SK-N-SH (cell line): ENCODE data around the gene NNT. TPM values are rescaled to one million over a fixed set of nuclear protein-coding genes. Genes with fewer than 3 reads are reported as not detected.
"Not testable (repeated sequence)": the region's sequence is repeated elsewhere in the genome, so short reads cannot be mapped to it uniquely, and the experiment has no call there.

ENCODE experiments used
- CTCF ChIA-PET: fragments of 300-600, 350-600 bp; formaldehyde crosslinking; extraction: SDS; loops from one replicate; lab custom pipeline; 2021; lab: Yijun Ruan, JAX
- POLR2A ChIA-PET: fragments of 350-600 bp; sonication (Branson Sonifier 250); formaldehyde crosslinking; extraction: SDS; loops from one replicate; lab custom pipeline; 2020; ENCODE audit warnings: antibody characterized with exemption, inconsistent platforms; lab: Yijun Ruan, JAX
- DNase-seq: peaks from one replicate; pipeline ENCODE4 v3.0.0; 2012
- H2AFZ ChIP-seq: fragments of 200-600 bp; sonication (generic); 2 replicates; pipeline ENCODE4 v1.8.1; 2016; ENCODE audit warnings: antibody characterized with exemption, mild to moderate bottlenecking, low read depth
- H3F3A ChIP-seq: fragments of 200-600 bp; sonication (generic); replicated peaks from 2 replicates; pipeline ENCODE3; 2016; ENCODE audit warnings: antibody characterized with exemption, mild to moderate bottlenecking; ENCODE audit not compliant: insufficient read depth
- H3K27ac ChIP-seq, 2 experiments: fragments of 200-500 bp in 1 of 2; fragments of 200-600 bp in 1 of 2; sonication (Bioruptor generic) in 1 of 2; sonication (generic), shearing (Covaris generic) in 1 of 2; 2 replicates each; pipeline versions ENCODE4 v1.5.1 to v1.6.1; 2014 to 2016; ENCODE audit warnings: low read depth in 2 of 2, inconsistent platforms in 1 of 2, low read length in 1 of 2, mild to moderate bottlenecking in 1 of 2, mixed read lengths in 1 of 2
- H3K27me3 ChIP-seq: fragments of 200-600 bp; sonication (generic), shearing (Covaris generic); 2 replicates; pipeline ENCODE4 v1.6.1; 2016; ENCODE audit warnings: mixed run types; ENCODE audit not compliant: insufficient read depth
- H3K36me3 ChIP-seq, 2 experiments: fragments of 200-500 bp in 1 of 2; fragments of 200-600 bp in 1 of 2; sonication (Bioruptor generic) in 1 of 2; sonication (generic) in 1 of 2; replicated peaks in 1 of 2; 2 replicates each; pipeline versions ENCODE3 to v1.5.1; 2014 to 2016; ENCODE audit warnings: low read length in 1 of 2, mild to moderate bottlenecking in 1 of 2; ENCODE audit not compliant: insufficient read depth in 2 of 2, control insufficient read depth in 1 of 2
- H3K4me1 ChIP-seq, 2 experiments: fragments of 200-500 bp in 1 of 2; fragments of 200-600 bp in 1 of 2; sonication (Bioruptor generic) in 1 of 2; sonication (generic), shearing (Covaris generic) in 1 of 2; 2 replicates each; pipeline versions ENCODE4 v1.5.1 to v1.6.1; 2014 to 2016; ENCODE audit warnings: low read depth in 1 of 2, low read length in 1 of 2, mixed run types in 1 of 2; ENCODE audit not compliant: insufficient read depth in 2 of 2, control insufficient read depth in 1 of 2
- H3K4me2 ChIP-seq: fragments of 200-600 bp; sonication (generic), shearing (Covaris generic); 2 replicates; pipeline ENCODE4 v1.6.1; 2017; ENCODE audit warnings: mixed run types
- H3K4me3 ChIP-seq, 2 experiments: fragments of 200-500 bp in 1 of 2; fragments of 200-600 bp in 1 of 2; sonication (Bioruptor generic) in 1 of 2; sonication (generic), shearing (Covaris generic) in 1 of 2; 2 replicates each; pipeline versions ENCODE4 v1.5.1 to v1.8.1; 2014 to 2016; ENCODE audit warnings: low read depth in 2 of 2, inconsistent platforms in 1 of 2, low read length in 1 of 2, mild to moderate bottlenecking in 1 of 2, mixed read lengths in 1 of 2, moderate library complexity in 1 of 2
- H3K79me2 ChIP-seq: fragments of 200-600 bp; sonication (generic); 2 replicates; pipeline ENCODE4 v1.8.1; 2017; ENCODE audit warnings: mild to moderate bottlenecking; ENCODE audit not compliant: insufficient read depth
- H3K9ac ChIP-seq: fragments of 200-600 bp; sonication (generic); 2 replicates; pipeline ENCODE4 v1.6.1; 2017; ENCODE audit warnings: mixed run types
- H3K9me2 ChIP-seq: fragments of 200-600 bp; sonication (generic); 2 replicates; pipeline ENCODE4 v1.6.1; 2017; ENCODE audit warnings: mixed run types
- H3K9me3 ChIP-seq: fragments of 200-600 bp; sonication (generic); 2 replicates; pipeline ENCODE4 v1.6.1; 2017; ENCODE audit warnings: mixed run types, mild to moderate bottlenecking, moderate library complexity
- H4K20me1 ChIP-seq: fragments of 200-600 bp; sonication (generic); 2 replicates; pipeline ENCODE4 v1.6.1; 2017; ENCODE audit warnings: mild to moderate bottlenecking, mixed run types; ENCODE audit not compliant: insufficient read depth
- GABPA ChIP-seq: IDR thresholded peaks from 2 replicates; pipeline ENCODE4 v1.4.0; 2012; ENCODE audit warnings: low read depth, mild to moderate bottlenecking
- NFIC ChIP-seq: IDR thresholded peaks from 2 replicates; pipeline ENCODE4 v1.4.0; 2012; ENCODE audit warnings: borderline replicate concordance
- RAD21 ChIP-seq: IDR thresholded peaks from 2 replicates; pipeline ENCODE4 v1.6.1; 2012; ENCODE audit warnings: mild to moderate bottlenecking, low read length
- RCOR1 ChIP-seq: fragments of 150-350 bp; IDR thresholded peaks from 2 replicates; pipeline ENCODE4 v1.6.1; 2017; ENCODE audit warnings: antibody characterized with exemption, low read length
- SIN3A ChIP-seq: IDR thresholded peaks from 2 replicates; pipeline ENCODE4 v1.6.1; 2012; ENCODE audit warnings: low read depth, mild to moderate bottlenecking, low read length, moderate library complexity, borderline replicate concordance
- TEAD4 ChIP-seq: IDR thresholded peaks from 2 replicates; pipeline ENCODE4 v1.4.0; 2012; ENCODE audit warnings: mild to moderate bottlenecking, borderline replicate concordance; ENCODE audit not compliant: insufficient read depth
- WGBS: methylation state at CpG from one replicate; pipeline ENCODE4 v1.1.6; 2017; ENCODE audit warnings: low lambda C conversion rate; 5-methylcytosine and 5-hydroxymethylcytosine counted together
- polyA plus RNA-seq, 3 experiments: library from polyadenylated mRNA; depleted of rRNA; stranded (reverse); fragments of >200 nt; gene quantifications; 2 replicates each; pipeline ENCODE4 v1.2.3, GENCODE V29; 2012
- TF ChIP-seq, protein P1 (sequence below): fragments of 150-350 bp; IDR thresholded peaks from 2 replicates; pipeline ENCODE4 v1.6.1; 2017; ENCODE audit warnings: antibody characterized with exemption, low read length, low read depth, borderline replicate concordance
- TF ChIP-seq, protein P2 (sequence below): IDR thresholded peaks from 2 replicates; pipeline ENCODE4; 2012

NNT gene
- polyA plus RNA-seq, 1 of the 3 experiments (the other 2 are of a cell fraction), result 21.9 TPM

DNA sequence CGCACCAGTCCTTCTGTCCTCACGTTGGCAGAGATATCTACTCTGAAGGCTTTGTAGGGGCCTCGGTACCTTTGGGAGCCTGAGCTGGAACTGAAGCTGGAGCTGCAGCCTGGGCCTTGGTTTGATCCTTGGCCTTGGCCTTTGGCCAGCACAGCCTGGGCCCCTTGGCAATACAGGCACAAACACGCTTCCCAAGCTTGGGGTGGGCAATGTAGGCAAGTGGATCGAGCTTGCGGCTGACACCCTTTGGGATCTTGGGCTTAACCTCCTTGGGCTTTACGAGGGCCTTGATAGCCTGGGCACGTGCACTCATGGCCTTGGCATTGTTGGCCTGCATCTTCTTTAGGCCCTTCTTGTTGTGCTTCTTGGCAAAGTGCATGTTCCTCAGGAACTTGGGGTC, 63.7 kb downstream of the NNT start:
- H2AFZ ChIP-seq, CTCF ChIA-PET, H3K4me2 ChIP-seq, H4K20me1 ChIP-seq, H3K27me3 ChIP-seq, H3K36me3 ChIP-seq, H3K4me3 ChIP-seq, H3K9me2 ChIP-seq, POLR2A ChIA-PET, H3K79me2 ChIP-seq, H3K4me1 ChIP-seq, DNase-seq, H3K9me3 ChIP-seq, H3K9ac ChIP-seq, H3K27ac ChIP-seq, H3F3A ChIP-seq: not testable (repeated sequence)
- WGBS, result 100% methylated on average over 2 of the region's 8 CpGs

DNA sequence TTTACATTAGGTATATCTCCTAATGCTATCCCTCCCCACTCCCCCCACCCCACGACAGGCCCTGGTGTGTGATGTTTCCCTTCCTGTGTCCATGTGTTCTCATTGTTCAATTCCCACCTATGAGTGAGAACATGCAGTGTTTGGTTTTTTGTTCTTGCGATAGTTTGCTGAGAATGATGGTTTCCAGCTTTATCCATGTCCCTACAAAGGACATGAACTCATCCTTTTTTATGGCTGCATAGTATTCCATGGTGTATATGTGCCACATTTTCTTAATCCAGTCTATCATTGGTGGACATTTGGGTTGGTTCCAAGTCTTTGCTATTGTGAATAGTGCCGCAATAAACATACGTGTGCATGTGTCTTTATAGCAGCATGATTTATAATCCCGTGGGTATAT, 64.4 kb downstream of the NNT start:
- WGBS, result 93% methylated on average over 5 of the region's 5 CpGs
- H3K9ac ChIP-seq, H3K36me3 ChIP-seq, H3K27me3 ChIP-seq, H3K9me2 ChIP-seq, H3F3A ChIP-seq, H3K79me2 ChIP-seq, H3K4me2 ChIP-seq, H4K20me1 ChIP-seq, H3K9me3 ChIP-seq, DNase-seq, POLR2A ChIA-PET, H3K4me1 ChIP-seq, H2AFZ ChIP-seq, H3K4me3 ChIP-seq, H3K27ac ChIP-seq, CTCF ChIA-PET: not testable (repeated sequence)

DNA sequence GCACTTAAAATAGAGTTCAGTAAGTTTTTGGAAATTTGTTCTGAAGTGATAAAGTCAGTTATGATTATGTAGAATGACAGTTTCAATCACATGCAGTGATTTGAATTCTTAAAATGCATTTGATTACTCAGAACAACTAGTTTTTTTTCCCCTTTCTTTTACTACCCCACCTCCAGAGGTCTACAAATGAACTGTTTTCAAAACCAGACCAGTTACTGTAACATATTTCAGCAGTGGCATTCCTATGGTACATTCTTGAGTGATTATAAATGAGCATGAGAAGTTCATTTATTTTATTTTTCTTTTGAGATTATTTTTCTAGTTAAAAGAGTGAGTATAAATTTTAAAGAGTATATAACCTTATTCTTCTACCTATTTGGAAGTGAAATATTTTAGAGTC, 71.6 kb downstream of the NNT start:
- H3K4me1 ChIP-seq, result no peaks in the 10 kb centered on the region; a peak in 1 of 4 replicates
- ChIA-PET POLR2A (no interaction called here), CTCF (interaction anchor here (2.9 kb wide), 1 partner anchor 43 kb away, joined by 13 read pairs; no protein-coding TSS in a partner anchor)
- no peaks in the 10 kb centered on the region for H4K20me1 ChIP-seq
- H2AFZ ChIP-seq, result no peak overlapping the region
- H3K4me3 ChIP-seq, result no peak overlapping the region
- peaks cover 14 to 18% of the 10 kb centered on the region in 2 experiments for H3K36me3 ChIP-seq
- H3K9me3 ChIP-seq, result no peaks in the 10 kb centered on the region
- TF ChIP-seq, protein P1, sequence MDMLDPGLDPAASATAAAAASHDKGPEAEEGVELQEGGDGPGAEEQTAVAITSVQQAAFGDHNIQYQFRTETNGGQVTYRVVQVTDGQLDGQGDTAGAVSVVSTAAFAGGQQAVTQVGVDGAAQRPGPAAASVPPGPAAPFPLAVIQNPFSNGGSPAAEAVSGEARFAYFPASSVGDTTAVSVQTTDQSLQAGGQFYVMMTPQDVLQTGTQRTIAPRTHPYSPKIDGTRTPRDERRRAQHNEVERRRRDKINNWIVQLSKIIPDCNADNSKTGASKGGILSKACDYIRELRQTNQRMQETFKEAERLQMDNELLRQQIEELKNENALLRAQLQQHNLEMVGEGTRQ, result no peak
- TF ChIP-seq NFIC (no peak), SIN3A (no peak), TEAD4 (no peak), RAD21 (no peak), RCOR1 (no peak), GABPA (no peak)
- TF ChIP-seq, protein P2, sequence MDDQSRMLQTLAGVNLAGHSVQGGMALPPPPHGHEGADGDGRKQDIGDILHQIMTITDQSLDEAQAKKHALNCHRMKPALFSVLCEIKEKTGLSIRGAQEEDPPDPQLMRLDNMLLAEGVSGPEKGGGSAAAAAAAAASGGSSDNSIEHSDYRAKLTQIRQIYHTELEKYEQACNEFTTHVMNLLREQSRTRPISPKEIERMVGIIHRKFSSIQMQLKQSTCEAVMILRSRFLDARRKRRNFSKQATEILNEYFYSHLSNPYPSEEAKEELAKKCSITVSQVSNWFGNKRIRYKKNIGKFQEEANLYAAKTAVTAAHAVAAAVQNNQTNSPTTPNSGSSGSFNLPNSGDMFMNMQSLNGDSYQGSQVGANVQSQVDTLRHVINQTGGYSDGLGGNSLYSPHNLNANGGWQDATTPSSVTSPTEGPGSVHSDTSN, result no peak
- no peak overlapping the region for H3K4me2 ChIP-seq
- peaks cover 3% of the 10 kb centered on the region for H3F3A ChIP-seq
- H3K9ac ChIP-seq, result no peak overlapping the region
- H3K9me2 ChIP-seq, result no peaks in the 10 kb centered on the region
- DNase-seq, result no peak
- H3K79me2 ChIP-seq, result no peaks in the 10 kb centered on the region; the same call in 1 of the 2 replicates
- no peaks in the 10 kb centered on the region for H3K27me3 ChIP-seq
- H3K27ac ChIP-seq, result no peak overlapping the region
